K562 (cell line): ENCODE results near the gene LHPP. TPM values are rescaled to one million over a fixed set of nuclear protein-coding genes. Genes with fewer than 3 reads are reported as not detected.

Experiments used
- ATAC-seq: fragments of 200-7000 bp; cut with Tn5 transposase; 3 replicates; pipeline ENCODE4 v1.9.1; 2020; ENCODE audit warnings: moderate library complexity
- BruUV-seq: library from RNA; stranded (reverse); fragments of 400-500 nt; replicated peaks from 2 replicates; lab custom pipeline; 2021; lab: Mats Ljungman, UMichigan
- CTCF ChIA-PET: fragments of 300-600 bp; formaldehyde crosslinking; extraction: SDS; loops from one replicate; lab custom pipeline; 2021; ENCODE audit warnings: low intra/inter-chr PET ratio; lab: Yijun Ruan, JAX
- POLR2A ChIA-PET: fragments of 300-600, 350-650 bp; sonication (Branson Sonifier 250); formaldehyde crosslinking; extraction: SDS; loops from one replicate; lab custom pipeline; 2021; ENCODE audit warnings: antibody characterized with exemption, inconsistent platforms; lab: Yijun Ruan, JAX
- DNase-seq, 4 experiments: peaks; one replicate each; pipeline versions ENCODE4 v3.0.0 to v3.0.0-alpha.2; 2011 to 2018; ENCODE audit warnings: low spot score in 3 of 4, mixed read lengths in 3 of 4; ENCODE audit errors: extremely low read depth in 1 of 4
- FAIRE-seq: peaks from 2 replicates; lab custom pipeline; 2011; peaks lifted over from hg19 to GRCh38; lab: Jason Lieb, UNC
- H2AFZ ChIP-seq: 2 replicates; pipeline ENCODE4 v1.6.0; 2011; ENCODE audit warnings: low read depth, low read length, control low read depth, inconsistent platforms
- H3K27ac ChIP-seq: fragments of 200-600 bp; 3 replicates; pipeline ENCODE4 v1.8.0; 2011; ENCODE audit warnings: low read depth, mild to moderate bottlenecking, control low read depth, inconsistent platforms, low read length, moderate library complexity, mixed read lengths; ENCODE audit errors: extremely low read depth
- H3K27me3 ChIP-seq, 2 experiments: fragments of 300-600 bp in 1 of 2; 2 replicates in 1 of 2; 3 replicates in 1 of 2; pipeline versions ENCODE4 v1.6.0 to v1.8.0; 2011; ENCODE audit warnings: inconsistent platforms in 2 of 2, low read length in 2 of 2, mild to moderate bottlenecking in 1 of 2, mixed read lengths in 1 of 2, moderate library complexity in 1 of 2; ENCODE audit not compliant: control insufficient read depth in 2 of 2, insufficient read depth in 2 of 2
- H3K36me3 ChIP-seq: fragments of 300-600 bp; 3 replicates; pipeline ENCODE4 v1.8.0; 2011; ENCODE audit warnings: mild to moderate bottlenecking, low read length, inconsistent platforms; ENCODE audit not compliant: control insufficient read depth, insufficient read depth
- H3K4me1 ChIP-seq, 2 experiments: fragments of 200-600 bp in 1 of 2; replicated peaks in 1 of 2; 2 replicates in 1 of 2; 3 replicates in 1 of 2; pipeline versions ENCODE4 v1.5.1 to v1.8.0; 2011; ENCODE audit warnings: inconsistent platforms in 2 of 2, low read length in 2 of 2, mild to moderate bottlenecking in 1 of 2, mixed read lengths in 1 of 2, moderate library complexity in 1 of 2; ENCODE audit not compliant: control insufficient read depth in 2 of 2, insufficient read depth in 2 of 2
- H3K4me2 ChIP-seq: 2 replicates; pipeline ENCODE4 v1.6.1; 2011; ENCODE audit warnings: low read length, control low read depth, inconsistent platforms, mixed read lengths; ENCODE audit not compliant: insufficient read depth
- H3K4me3 ChIP-seq: fragments of 200-600 bp; sonication (generic), shearing (Covaris generic); 2 replicates; pipeline ENCODE4 v1.5.1; 2016; ENCODE audit warnings: control low read depth, inconsistent platforms
- H3K79me2 ChIP-seq: fragments of 200-600 bp; 3 replicates; pipeline ENCODE4 v1.8.0; 2011; ENCODE audit warnings: low read length, inconsistent platforms; ENCODE audit not compliant: control insufficient read depth, insufficient read depth
- H3K9ac ChIP-seq, 2 experiments: 2 replicates each; pipeline versions ENCODE4 v1.6.0 to v1.6.1; 2011; ENCODE audit warnings: low read depth in 2 of 2, low read length in 2 of 2, control low read depth in 1 of 2, inconsistent platforms in 1 of 2, mild to moderate bottlenecking in 1 of 2, mixed read lengths in 1 of 2; ENCODE audit not compliant: insufficient read depth in 1 of 2
- H3K9me1 ChIP-seq: one replicate; pipeline ENCODE4 v1.6.0; 2011; ENCODE audit warnings: inconsistent platforms, mild to moderate bottlenecking, low read length, moderate library complexity; ENCODE audit not compliant: control insufficient read depth, insufficient read depth
- H3K9me3 ChIP-seq: replicated peaks from 2 replicates; pipeline ENCODE4 v1.5.1; 2011; ENCODE audit warnings: low read depth, low read length, inconsistent platforms; ENCODE audit not compliant: control insufficient read depth, insufficient read depth
- H4K20me1 ChIP-seq: replicated peaks from 2 replicates; pipeline ENCODE4 v1.6.1; 2011; ENCODE audit warnings: low read length, inconsistent platforms, mixed read lengths; ENCODE audit not compliant: control insufficient read depth, insufficient read depth
- NCOA1 ChIP-seq: fragments of 450-650 bp; IDR thresholded peaks from 2 replicates; pipeline ENCODE4 v1.6.1; 2016; ENCODE audit warnings: low read depth
- NR3C1 ChIP-seq: sonication (generic); formaldehyde crosslinking; IDR thresholded peaks from 2 replicates; pipeline ENCODE4 v1.8.1; 2022; ENCODE audit warnings: missing genetic modification reagents
- RNF2 ChIP-seq: sonication (generic); IDR thresholded peaks from 2 replicates; pipeline ENCODE4 v1.6.1; 2016
- SREBF1 ChIP-seq: fragments of 150-350 bp; IDR thresholded peaks from 2 replicates; pipeline ENCODE4 v1.6.1; 2014; ENCODE audit warnings: antibody characterized with exemption, low read depth, low read length, borderline replicate concordance
- SRSF1 ChIP-seq: fragments of 200-400 bp; formaldehyde crosslinking; IDR thresholded peaks from 2 replicates; pipeline ENCODE4 v1.6.1; 2017; ENCODE audit warnings: mild to moderate bottlenecking, low read depth, low read length, moderate library complexity
- ZBTB8A ChIP-seq: fragments of 450-650 bp; IDR thresholded peaks from 2 replicates; pipeline ENCODE4 v1.6.1; 2018; ENCODE audit warnings: mild to moderate bottlenecking, moderate library complexity; ENCODE audit not compliant: partially characterized antibody
- ZC3H4 ChIP-seq: sonication (generic); formaldehyde crosslinking; IDR thresholded peaks from 2 replicates; pipeline ENCODE4 v1.9.0; 2021; ENCODE audit warnings: missing genetic modification reagents, borderline replicate concordance
- ZNF551 ChIP-seq: fragments of 250-450 bp; sonication (Bioruptor Pico); IDR thresholded peaks from 2 replicates; pipeline ENCODE4 v1.5.0; 2021; ENCODE audit warnings: mild to moderate bottlenecking, moderate library complexity
- ZSCAN32 ChIP-seq: fragments of 450-650 bp; formaldehyde crosslinking; IDR thresholded peaks from 2 replicates; pipeline ENCODE4 v1.4.0; 2020; ENCODE audit warnings: mild to moderate bottlenecking, moderate library complexity
- WGBS: fragments of 100-300 bp; shearing (Covaris generic); methylation state at CpG from one replicate; pipeline ENCODE4 v1.1.6; 2016; ENCODE audit warnings: low coverage, mixed read lengths; ENCODE audit not compliant: insufficient coverage; ENCODE audit errors: missing lambda C conversion rate; 5-methylcytosine and 5-hydroxymethylcytosine counted together
- in situ Hi-C: fragments of 300-500 bp; cut with MboI; formaldehyde crosslinking; loops from 4 replicates; pipeline ENCODE4 v1.15.0; 2018; ENCODE audit warnings: inconsistent platforms, mixed read lengths
- intact Hi-C: fragments of 100-400 bp; cut with micrococcal nuclease; formaldehyde crosslinking; loops from 2 replicates; pipeline ENCODE4 v1.14.2; 2022
- polyA plus RNA-seq, 8 experiments: library from polyadenylated mRNA; depleted of rRNA in 4 of 8; stranded (reverse) in 5 of 8; unstranded in 3 of 8; fragments of >200 nt; fragmentation: Nextera tagmentation in 2 of 8; fragmentation: Illumina TruSeq in 1 of 8; extraction: Ambion mirVana in 2 of 8; extraction: Trizol in 1 of 8; gene quantifications; 2 replicates each; pipeline versions ENCODE4 v1.2.1 to v1.2.3, GENCODE V29; 2011 to 2014; ENCODE audit warnings: inconsistent platforms in 1 of 8, missing spikeins in 1 of 8
- total RNA-seq, 7 experiments: library from RNA; depleted of rRNA in 6 of 7; stranded (reverse); fragments of >200 nt in 6 of 7; fragmentation: Illumina TruSeq in 2 of 7; extraction: Trizol in 2 of 7; gene quantifications; 2 replicates each; pipeline versions ENCODE4 v1.2.1 to v1.2.3, GENCODE V29; 2011 to 2021; ENCODE audit warnings: low replicate concordance in 1 of 7

The LHPP gene
- total and polyA plus RNA-seq, 9 of the 15 experiments (the other 6 are each of a cell fraction or from before 2014, with no cell fraction given) = 0.34 to 7.4 (median 3.0) TPM

- POLR2A ChIA-PET = no interaction called here
- Histone ChIP-seq H3K9me3 (no peaks in the 10 kb centered on the region), H3K36me3 (0 out of 3 replicates have a peak, but pooled peaks cover 2% of the 10 kb centered on the region), H3K4me1 (peaks cover 0 to 42% of the 10 kb centered on the region in 2 experiments; a peak in 3 of 5 replicates), H2AFZ (no peak overlapping the region), H3K4me2 (no peak overlapping the region), H3K9me1 (no peaks in the 10 kb centered on the region), H3K9ac (no peak overlapping the region), H3K79me2 (no peaks in the 10 kb centered on the region), H3K27me3 (no peaks in the 10 kb centered on the region), H4K20me1 (no peaks in the 10 kb centered on the region), H3K27ac (no peak overlapping the region), H3K4me3 (no peak overlapping the region)
- FAIRE-seq (no peak), ATAC-seq (no peak), DNase-seq (no peak)
- no CpG with 5 or more reads among the region's 4 CpGs for WGBS
- intact Hi-C loops = no loop called here
- TF ChIP-seq ZNF551 (CRISPR knock-in tag) = no peak
- no peak for TF ChIP-seq ZBTB8A
- TF ChIP-seq ZSCAN32 (CRISPR knock-in tag) = no peak
- TF ChIP-seq RNF2 = no peak
- no peak for TF ChIP-seq SREBF1
- TF ChIP-seq NCOA1 = no peak
- TF ChIP-seq NR3C1 (CRISPR knock-in tag) = no peak
- no peak for TF ChIP-seq SRSF1
- no peak for TF ChIP-seq ZC3H4 (CRISPR knock-in tag)
- CTCF ChIA-PET = no interaction called here
- BruUV-seq = no TSS peak
- in situ Hi-C loops = no loop called here
Measured at GRCh38 chr10:124616836-124617130, 155.2 kb downstream of the LHPP start.
